Keratinocyte (primary cell): ENCODE measurements around the gene ARL15.

ENCODE experiments used
- EZH2 ChIP-seq: IDR thresholded peaks from one replicate; pipeline ENCODE4 v1.6.1; 2012; ENCODE audit warnings: inconsistent platforms, mild to moderate bottlenecking, low read length, moderate library complexity
- TF ChIP-seq, protein P1 (sequence below), 3 experiments: IDR thresholded peaks in 1 of 3; conservative IDR thresholded peaks in 1 of 3; optimal IDR thresholded peaks in 1 of 3; 2 replicates in 2 of 3; 3 replicates in 1 of 3; pipeline versions ENCODE3 to v1.5.1; 2011; ENCODE audit warnings: low read length in 3 of 3, mild to moderate bottlenecking in 3 of 3, moderate library complexity in 2 of 3, control low read depth in 1 of 3, inconsistent platforms in 1 of 3; ENCODE audit not compliant: insufficient read depth in 2 of 3; ENCODE audit errors: extremely low read depth in 1 of 3

DNA sequence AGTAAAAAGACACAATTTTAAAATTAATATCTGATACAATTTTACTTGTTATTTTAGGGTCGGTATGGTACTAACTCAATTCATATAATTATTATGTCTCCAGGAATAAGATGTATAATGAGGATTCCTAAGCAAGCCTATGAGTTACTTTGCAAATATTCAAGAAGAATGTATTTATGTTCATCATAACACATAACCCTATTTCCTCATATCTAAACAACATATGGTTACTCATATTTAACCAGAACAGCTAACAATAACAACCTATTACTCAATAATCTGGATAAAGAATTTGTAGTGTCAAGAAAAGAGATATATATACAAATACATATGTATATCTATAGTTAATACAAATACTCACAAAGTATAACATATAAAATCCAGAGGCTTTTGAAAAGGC is 285.9 kb downstream of the ARL15 start:
- TF ChIP-seq, protein P1, sequence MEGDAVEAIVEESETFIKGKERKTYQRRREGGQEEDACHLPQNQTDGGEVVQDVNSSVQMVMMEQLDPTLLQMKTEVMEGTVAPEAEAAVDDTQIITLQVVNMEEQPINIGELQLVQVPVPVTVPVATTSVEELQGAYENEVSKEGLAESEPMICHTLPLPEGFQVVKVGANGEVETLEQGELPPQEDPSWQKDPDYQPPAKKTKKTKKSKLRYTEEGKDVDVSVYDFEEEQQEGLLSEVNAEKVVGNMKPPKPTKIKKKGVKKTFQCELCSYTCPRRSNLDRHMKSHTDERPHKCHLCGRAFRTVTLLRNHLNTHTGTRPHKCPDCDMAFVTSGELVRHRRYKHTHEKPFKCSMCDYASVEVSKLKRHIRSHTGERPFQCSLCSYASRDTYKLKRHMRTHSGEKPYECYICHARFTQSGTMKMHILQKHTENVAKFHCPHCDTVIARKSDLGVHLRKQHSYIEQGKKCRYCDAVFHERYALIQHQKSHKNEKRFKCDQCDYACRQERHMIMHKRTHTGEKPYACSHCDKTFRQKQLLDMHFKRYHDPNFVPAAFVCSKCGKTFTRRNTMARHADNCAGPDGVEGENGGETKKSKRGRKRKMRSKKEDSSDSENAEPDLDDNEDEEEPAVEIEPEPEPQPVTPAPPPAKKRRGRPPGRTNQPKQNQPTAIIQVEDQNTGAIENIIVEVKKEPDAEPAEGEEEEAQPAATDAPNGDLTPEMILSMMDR (optimal IDR thresholded peaks at IDR 0.05 in 1 of 3, IDR thresholded peaks at IDR 0.05 in 1 of 3, conservative IDR thresholded peaks at IDR 0.05 in 1 of 3; ENCODE audit: extremely low read depth in 1 of 3, insufficient read depth in 2 of 3, low read length in 3 of 3) = no peak
- no peak for TF ChIP-seq EZH2
